Stimulated activated CD8-positive, alpha-beta memory T cell treated with anti-CD3 and anti-CD28 coated beads, Interleukin-12 subunit alpha, Interleukin-12 subunit beta, amount 100 ng/mL, for 24 hours (primary cell): ENCODE data around the gene NGB.

Source experiments
- DNase-seq: peaks from one replicate; pipeline ENCODE4 v3.0.0-alpha.2; 2020; ENCODE audit errors: extremely low read depth

Gene NGB

GRCh38 chr14:77231721-77232120 lies 39.3 kb downstream of the NGB start:
- DNase-seq = no peak

GRCh38 chr14:77230914-77231313 lies 40.1 kb downstream of the NGB start:
- DNase-seq = no peak

- no peak for DNase-seq
Measured at GRCh38 chr14:77228056-77228455, 43.0 kb downstream of the NGB start.

GRCh38 chr14:77225892-77226557 lies 45.0 kb downstream of the NGB start:
- no peak for DNase-seq

- no peak for DNase-seq
Measured at GRCh38 chr14:77225254-77225653, 45.8 kb downstream of the NGB start.

GRCh38 chr14:77224212-77224611 lies 46.8 kb downstream of the NGB start:
- no peak for DNase-seq

- no peak for DNase-seq
Measured at GRCh38 chr14:77222546-77223225, 48.3 kb downstream of the NGB start.

GRCh38 chr14:77221241-77221871 lies 49.6 kb downstream of the NGB start:
- DNase-seq = no peak

GRCh38 chr14:77220246-77221017 lies 50.6 kb downstream of the NGB start:
- DNase-seq = no peak

GRCh38 chr14:77219591-77219990 lies 51.4 kb downstream of the NGB start:
- no peak for DNase-seq

- DNase-seq = no peak
Measured at GRCh38 chr14:77217551-77217950, 53.5 kb downstream of the NGB start.
